K562 (cell line): ENCODE data around the gene NKX2-1. TPM values are rescaled to one million over a fixed set of nuclear protein-coding genes. Genes with fewer than 3 reads are reported as not detected.

Source experiments
- ATAC-seq: fragments of 200-7000 bp; cut with Tn5 transposase; 3 replicates; pipeline ENCODE4 v1.9.1; 2020; ENCODE audit warnings: moderate library complexity
- BruUV-seq: library from RNA; stranded (reverse); fragments of 400-500 nt; replicated peaks from 2 replicates; lab custom pipeline; 2021; lab: Mats Ljungman, UMichigan
- CTCF ChIA-PET: fragments of 300-600 bp; formaldehyde crosslinking; extraction: SDS; loops from one replicate; lab custom pipeline; 2021; ENCODE audit warnings: low intra/inter-chr PET ratio; lab: Yijun Ruan, JAX
- POLR2A ChIA-PET: fragments of 300-600, 350-650 bp; sonication (Branson Sonifier 250); formaldehyde crosslinking; extraction: SDS; loops from one replicate; lab custom pipeline; 2021; ENCODE audit warnings: antibody characterized with exemption, inconsistent platforms; lab: Yijun Ruan, JAX
- DNase-seq, 4 experiments: peaks; one replicate each; pipeline versions ENCODE4 v3.0.0 to v3.0.0-alpha.2; 2011 to 2018; ENCODE audit warnings: low spot score in 3 of 4, mixed read lengths in 3 of 4; ENCODE audit errors: extremely low read depth in 1 of 4
- FAIRE-seq: peaks from 2 replicates; lab custom pipeline; 2011; peaks lifted over from hg19 to GRCh38; lab: Jason Lieb, UNC
- H2AFZ ChIP-seq: 2 replicates; pipeline ENCODE4 v1.6.0; 2011; ENCODE audit warnings: low read depth, low read length, control low read depth, inconsistent platforms
- H3K27ac ChIP-seq: fragments of 200-600 bp; 3 replicates; pipeline ENCODE4 v1.8.0; 2011; ENCODE audit warnings: low read depth, mild to moderate bottlenecking, control low read depth, inconsistent platforms, low read length, moderate library complexity, mixed read lengths; ENCODE audit errors: extremely low read depth
- H3K27me3 ChIP-seq, 2 experiments: fragments of 300-600 bp in 1 of 2; 2 replicates in 1 of 2; 3 replicates in 1 of 2; pipeline versions ENCODE4 v1.6.0 to v1.8.0; 2011; ENCODE audit warnings: inconsistent platforms in 2 of 2, low read length in 2 of 2, mild to moderate bottlenecking in 1 of 2, mixed read lengths in 1 of 2, moderate library complexity in 1 of 2; ENCODE audit not compliant: control insufficient read depth in 2 of 2, insufficient read depth in 2 of 2
- H3K36me3 ChIP-seq: fragments of 300-600 bp; 3 replicates; pipeline ENCODE4 v1.8.0; 2011; ENCODE audit warnings: mild to moderate bottlenecking, low read length, inconsistent platforms; ENCODE audit not compliant: control insufficient read depth, insufficient read depth
- H3K4me1 ChIP-seq, 2 experiments: fragments of 200-600 bp in 1 of 2; replicated peaks in 1 of 2; 2 replicates in 1 of 2; 3 replicates in 1 of 2; pipeline versions ENCODE4 v1.5.1 to v1.8.0; 2011; ENCODE audit warnings: inconsistent platforms in 2 of 2, low read length in 2 of 2, mild to moderate bottlenecking in 1 of 2, mixed read lengths in 1 of 2, moderate library complexity in 1 of 2; ENCODE audit not compliant: control insufficient read depth in 2 of 2, insufficient read depth in 2 of 2
- H3K4me2 ChIP-seq: 2 replicates; pipeline ENCODE4 v1.6.1; 2011; ENCODE audit warnings: low read length, control low read depth, inconsistent platforms, mixed read lengths; ENCODE audit not compliant: insufficient read depth
- H3K4me3 ChIP-seq: fragments of 200-600 bp; sonication (generic), shearing (Covaris generic); 2 replicates; pipeline ENCODE4 v1.5.1; 2016; ENCODE audit warnings: control low read depth, inconsistent platforms
- H3K79me2 ChIP-seq: fragments of 200-600 bp; 3 replicates; pipeline ENCODE4 v1.8.0; 2011; ENCODE audit warnings: low read length, inconsistent platforms; ENCODE audit not compliant: control insufficient read depth, insufficient read depth
- H3K9ac ChIP-seq, 2 experiments: 2 replicates each; pipeline versions ENCODE4 v1.6.0 to v1.6.1; 2011; ENCODE audit warnings: low read depth in 2 of 2, low read length in 2 of 2, control low read depth in 1 of 2, inconsistent platforms in 1 of 2, mild to moderate bottlenecking in 1 of 2, mixed read lengths in 1 of 2; ENCODE audit not compliant: insufficient read depth in 1 of 2
- H3K9me1 ChIP-seq: one replicate; pipeline ENCODE4 v1.6.0; 2011; ENCODE audit warnings: inconsistent platforms, mild to moderate bottlenecking, low read length, moderate library complexity; ENCODE audit not compliant: control insufficient read depth, insufficient read depth
- H3K9me3 ChIP-seq: replicated peaks from 2 replicates; pipeline ENCODE4 v1.5.1; 2011; ENCODE audit warnings: low read depth, low read length, inconsistent platforms; ENCODE audit not compliant: control insufficient read depth, insufficient read depth
- H4K20me1 ChIP-seq: replicated peaks from 2 replicates; pipeline ENCODE4 v1.6.1; 2011; ENCODE audit warnings: low read length, inconsistent platforms, mixed read lengths; ENCODE audit not compliant: control insufficient read depth, insufficient read depth
- ARID1B ChIP-seq: fragments of 450-650 bp; IDR thresholded peaks from 2 replicates; pipeline ENCODE4 v1.6.1; 2016; ENCODE audit warnings: antibody characterized with exemption, mild to moderate bottlenecking, inconsistent platforms
- CEBPG ChIP-seq, 3 experiments: fragments of 200-800 bp in 1 of 3; sonication (Bioruptor generic) in 1 of 3; sonication (generic) in 1 of 3; formaldehyde crosslinking in 1 of 3; IDR thresholded peaks in 2 of 3; conservative IDR thresholded peaks in 1 of 3; 2 replicates each; pipeline versions ENCODE4 v1.6.1 to v1.8.0; 2016 to 2022; ENCODE audit warnings: missing compliant biosample characterization in 2 of 3, missing genetic modification characterization in 2 of 3, mild to moderate bottlenecking in 1 of 3, missing genetic modification reagents in 1 of 3
- CHD4 ChIP-seq: fragments of 200-600 bp; sonication (generic); IDR thresholded peaks from 3 replicates; pipeline ENCODE4 v1.6.1; 2012; ENCODE audit warnings: low read depth, mild to moderate bottlenecking, mixed read lengths, low read length, inconsistent platforms; ENCODE audit not compliant: insufficient read depth, insufficient replicate concordance, poor library complexity, severe bottlenecking
- CREBBP ChIP-seq: IDR thresholded peaks from one replicate; pipeline ENCODE4 v1.6.1; 2012; ENCODE audit warnings: low read depth, mild to moderate bottlenecking, control low read depth, inconsistent platforms, low read length
- CREM ChIP-seq: IDR thresholded peaks from 2 replicates; pipeline ENCODE4 v1.6.1; 2014; ENCODE audit warnings: antibody characterized with exemption, low read depth
- HIVEP1 ChIP-seq: fragments of 250-450 bp; sonication (Bioruptor Pico); IDR thresholded peaks from 2 replicates; pipeline ENCODE4 v1.4.0; 2020; ENCODE audit warnings: mild to moderate bottlenecking
- KLF10 ChIP-seq: fragments of 250-450 bp; sonication (Bioruptor Pico); IDR thresholded peaks from 2 replicates; pipeline ENCODE4 v1.6.1; 2021; ENCODE audit warnings: matching md5 sums
- LARP7 ChIP-seq: fragments of 450-650 bp; IDR thresholded peaks from 2 replicates; pipeline ENCODE4 v1.6.1; 2016
- NFIX ChIP-seq: fragments of 250-450 bp; sonication (Bioruptor Pico); IDR thresholded peaks from 2 replicates; pipeline ENCODE4 v1.4.0; 2020; ENCODE audit warnings: low read depth, mild to moderate bottlenecking, moderate library complexity
- PHB2 ChIP-seq: fragments of 450-650 bp; IDR thresholded peaks from 2 replicates; pipeline ENCODE4 v1.6.1; 2017; ENCODE audit warnings: low read depth
- RBFOX2 ChIP-seq: fragments of 200-400 bp; formaldehyde crosslinking; IDR thresholded peaks from 2 replicates; pipeline ENCODE4 v1.6.1; 2017; ENCODE audit warnings: low read depth, mild to moderate bottlenecking, low read length, moderate library complexity
- SNIP1 ChIP-seq: fragments of 450-650 bp; IDR thresholded peaks from 2 replicates; pipeline ENCODE4 v1.7.1; 2017; ENCODE audit warnings: low read depth, mild to moderate bottlenecking
- ZKSCAN8 ChIP-seq: fragments of 200-800 bp; sonication (Bioruptor generic); IDR thresholded peaks from 2 replicates; pipeline ENCODE4 v1.6.1; 2016; ENCODE audit warnings: missing genetic modification characterization, missing compliant biosample characterization
- ZNF778 ChIP-seq: fragments of 450-650 bp; formaldehyde crosslinking; IDR thresholded peaks from 2 replicates; pipeline ENCODE4 v1.4.0; 2020; ENCODE audit warnings: mild to moderate bottlenecking, moderate library complexity
- WGBS: fragments of 100-300 bp; shearing (Covaris generic); methylation state at CpG from one replicate; pipeline ENCODE4 v1.1.6; 2016; ENCODE audit warnings: low coverage, mixed read lengths; ENCODE audit not compliant: insufficient coverage; ENCODE audit errors: missing lambda C conversion rate; 5-methylcytosine and 5-hydroxymethylcytosine counted together
- in situ Hi-C: fragments of 300-500 bp; cut with MboI; formaldehyde crosslinking; loops from 4 replicates; pipeline ENCODE4 v1.15.0; 2018; ENCODE audit warnings: inconsistent platforms, mixed read lengths
- intact Hi-C: fragments of 100-400 bp; cut with micrococcal nuclease; formaldehyde crosslinking; loops from 2 replicates; pipeline ENCODE4 v1.14.2; 2022
- polyA plus RNA-seq, 8 experiments: library from polyadenylated mRNA; depleted of rRNA in 4 of 8; stranded (reverse) in 5 of 8; unstranded in 3 of 8; fragments of >200 nt; fragmentation: Nextera tagmentation in 2 of 8; fragmentation: Illumina TruSeq in 1 of 8; extraction: Ambion mirVana in 2 of 8; extraction: Trizol in 1 of 8; gene quantifications; 2 replicates each; pipeline versions ENCODE4 v1.2.1 to v1.2.3, GENCODE V29; 2011 to 2014; ENCODE audit warnings: inconsistent platforms in 1 of 8, missing spikeins in 1 of 8
- total RNA-seq, 7 experiments: library from RNA; depleted of rRNA in 6 of 7; stranded (reverse); fragments of >200 nt in 6 of 7; fragmentation: Illumina TruSeq in 2 of 7; extraction: Trizol in 2 of 7; gene quantifications; 2 replicates each; pipeline versions ENCODE4 v1.2.1 to v1.2.3, GENCODE V29; 2011 to 2021; ENCODE audit warnings: low replicate concordance in 1 of 7
- TF ChIP-seq, protein P1 (sequence below): sonication (generic); formaldehyde crosslinking; IDR thresholded peaks from 2 replicates; pipeline ENCODE4 v1.8.1; 2022; ENCODE audit warnings: missing genetic modification reagents
- TF ChIP-seq, protein P2 (sequence below): fragments of 250-450 bp; sonication (Bioruptor Pico); IDR thresholded peaks from 2 replicates; pipeline ENCODE4 v1.5.1; 2021; ENCODE audit warnings: mild to moderate bottlenecking
- TF ChIP-seq, protein P3 (sequence below): fragments of 450-650 bp; conservative IDR thresholded peaks from 2 replicates; pipeline ENCODE4 v1.6.1; 2016; ENCODE audit warnings: missing genetic modification characterization, low read depth, mild to moderate bottlenecking, control low read depth, missing compliant biosample characterization
- TF ChIP-seq, protein P4 (sequence below): fragments of 250-450 bp; sonication (Bioruptor Pico); IDR thresholded peaks from 2 replicates; pipeline ENCODE4 v1.8.0; 2022; ENCODE audit warnings: moderate library complexity, mild to moderate bottlenecking, inconsistent platforms

NKX2-1 gene
- total and polyA plus RNA-seq, 9 of the 15 experiments (the other 6 are each of a cell fraction or from before 2014, with no cell fraction given), result 0.11 TPM; not detected in 8

DNA sequence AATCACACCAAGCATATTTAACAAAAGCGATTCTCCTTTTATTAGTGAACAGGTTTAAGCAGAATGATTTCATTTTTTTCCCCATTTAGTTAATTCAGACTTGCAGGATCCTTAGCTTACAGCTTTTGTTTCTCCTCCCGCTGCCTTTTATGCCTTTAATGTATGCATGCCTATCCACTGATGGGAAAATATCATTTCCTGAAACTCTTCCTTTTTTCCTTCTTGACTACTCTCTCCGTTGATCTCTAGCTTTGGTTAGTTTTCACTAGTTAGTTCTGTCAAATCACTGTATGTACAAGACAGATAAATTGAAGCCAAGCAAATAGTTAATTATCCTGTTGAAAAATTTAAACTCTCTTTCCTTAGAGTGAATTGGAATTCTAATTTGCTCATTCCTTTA, 26.3 kb downstream of the NKX2-1 start (continued):
- TF ChIP-seq, protein P1, sequence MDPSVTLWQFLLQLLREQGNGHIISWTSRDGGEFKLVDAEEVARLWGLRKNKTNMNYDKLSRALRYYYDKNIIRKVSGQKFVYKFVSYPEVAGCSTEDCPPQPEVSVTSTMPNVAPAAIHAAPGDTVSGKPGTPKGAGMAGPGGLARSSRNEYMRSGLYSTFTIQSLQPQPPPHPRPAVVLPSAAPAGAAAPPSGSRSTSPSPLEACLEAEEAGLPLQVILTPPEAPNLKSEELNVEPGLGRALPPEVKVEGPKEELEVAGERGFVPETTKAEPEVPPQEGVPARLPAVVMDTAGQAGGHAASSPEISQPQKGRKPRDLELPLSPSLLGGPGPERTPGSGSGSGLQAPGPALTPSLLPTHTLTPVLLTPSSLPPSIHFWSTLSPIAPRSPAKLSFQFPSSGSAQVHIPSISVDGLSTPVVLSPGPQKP (CRISPR knock-in tag), result no peak
- no peak for TF ChIP-seq SNIP1

DNA sequence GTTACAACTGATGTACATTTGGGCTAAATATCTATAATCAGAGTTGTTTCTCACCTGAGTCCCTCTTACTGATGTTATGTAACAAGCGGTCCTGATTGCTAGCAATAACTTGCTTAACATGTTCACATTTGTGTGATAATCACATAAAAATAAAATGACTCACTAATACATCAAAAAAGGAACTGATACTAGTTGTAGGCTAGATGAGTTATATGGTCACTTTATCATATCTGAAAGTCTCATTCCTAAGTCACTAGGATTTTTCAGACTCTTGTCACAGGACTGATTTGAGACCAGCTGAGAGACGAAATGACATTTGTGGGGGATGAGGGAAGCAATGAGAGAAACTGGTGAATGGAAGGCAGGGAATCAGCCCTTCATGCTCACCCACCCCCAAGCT, 34.3 kb downstream of the NKX2-1 start:
- in situ Hi-C loops, result no loop called here
- Histone ChIP-seq H3K79me2 (no peaks in the 10 kb centered on the region), H3K27me3 (peaks cover 0 to 5% of the 10 kb centered on the region in 2 experiments; a peak in 2 of 5 replicates), H3K4me3 (no peak overlapping the region), H3K27ac (no peak overlapping the region), H3K4me1 (no peaks in the 10 kb centered on the region; a peak in 1 of 5 replicates), H3K9me3 (no peaks in the 10 kb centered on the region), H3K9me1 (no peaks in the 10 kb centered on the region), H3K9ac (no peak overlapping the region), H3K36me3 (no peaks in the 10 kb centered on the region), H3K4me2 (no peak overlapping the region), H4K20me1 (no peaks in the 10 kb centered on the region), H2AFZ (no peak overlapping the region)
- ATAC-seq (no peak), DNase-seq (no peak), FAIRE-seq (no peak)
- ChIA-PET CTCF (no interaction called here), POLR2A (interaction anchor here (0.9 kb wide), 1 partner anchor 10 kb away, joined by 4 read pairs; no protein-coding TSS in a partner anchor)
- WGBS, result 0% methylated on average over 2 of the region's 2 CpGs
- no TSS peak for BruUV-seq
- intact Hi-C loops, result no loop called here
- no peak for TF ChIP-seq RBFOX2
- no peak for TF ChIP-seq HIVEP1
- no peak for TF ChIP-seq ZKSCAN8
- TF ChIP-seq CREM, result no peak
- TF ChIP-seq NFIX (CRISPR knock-in tag), result no peak
- no peak for TF ChIP-seq ARID1B
- TF ChIP-seq, protein P2, sequence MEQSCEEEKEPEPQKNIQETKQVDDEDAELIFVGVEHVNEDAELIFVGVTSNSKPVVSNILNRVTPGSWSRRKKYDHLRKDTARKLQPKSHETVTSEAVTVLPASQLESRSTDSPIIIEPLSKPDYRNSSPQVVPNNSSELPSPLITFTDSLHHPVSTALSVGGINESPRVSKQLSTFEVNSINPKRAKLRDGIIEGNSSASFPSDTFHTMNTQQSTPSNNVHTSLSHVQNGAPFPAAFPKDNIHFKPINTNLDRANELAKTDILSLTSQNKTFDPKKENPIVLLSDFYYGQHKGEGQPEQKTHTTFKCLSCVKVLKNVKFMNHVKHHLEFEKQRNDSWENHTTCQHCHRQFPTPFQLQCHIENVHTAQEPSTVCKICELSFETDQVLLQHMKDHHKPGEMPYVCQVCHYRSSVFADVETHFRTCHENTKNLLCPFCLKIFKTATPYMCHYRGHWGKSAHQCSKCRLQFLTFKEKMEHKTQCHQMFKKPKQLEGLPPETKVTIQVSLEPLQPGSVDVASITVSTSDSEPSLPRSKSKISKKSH, result no peak
- TF ChIP-seq, protein P3, sequence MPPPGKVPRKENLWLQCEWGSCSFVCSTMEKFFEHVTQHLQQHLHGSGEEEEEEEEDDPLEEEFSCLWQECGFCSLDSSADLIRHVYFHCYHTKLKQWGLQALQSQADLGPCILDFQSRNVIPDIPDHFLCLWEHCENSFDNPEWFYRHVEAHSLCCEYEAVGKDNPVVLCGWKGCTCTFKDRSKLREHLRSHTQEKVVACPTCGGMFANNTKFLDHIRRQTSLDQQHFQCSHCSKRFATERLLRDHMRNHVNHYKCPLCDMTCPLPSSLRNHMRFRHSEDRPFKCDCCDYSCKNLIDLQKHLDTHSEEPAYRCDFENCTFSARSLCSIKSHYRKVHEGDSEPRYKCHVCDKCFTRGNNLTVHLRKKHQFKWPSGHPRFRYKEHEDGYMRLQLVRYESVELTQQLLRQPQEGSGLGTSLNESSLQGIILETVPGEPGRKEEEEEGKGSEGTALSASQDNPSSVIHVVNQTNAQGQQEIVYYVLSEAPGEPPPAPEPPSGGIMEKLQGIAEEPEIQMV (tag), result no peak
- TF ChIP-seq CREBBP, result no peak
- TF ChIP-seq ZNF778 (CRISPR knock-in tag), result no peak
- no peak for TF ChIP-seq CHD4
- TF ChIP-seq KLF10 (CRISPR knock-in tag), result no peak
- TF ChIP-seq, protein P4, sequence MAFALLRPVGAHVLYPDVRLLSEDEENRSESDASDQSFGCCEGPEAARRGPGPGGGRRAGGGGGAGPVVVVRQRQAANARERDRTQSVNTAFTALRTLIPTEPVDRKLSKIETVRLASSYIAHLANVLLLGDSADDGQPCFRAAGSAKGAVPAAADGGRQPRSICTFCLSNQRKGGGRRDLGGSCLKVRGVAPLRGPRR (CRISPR knock-in tag), result no peak
- TF ChIP-seq CEBPG (CRISPR knock-in tag; IDR thresholded peaks at IDR 0.05), result no peak
- no peak for TF ChIP-seq CEBPG (tag; conservative IDR thresholded peaks at IDR 0.05 in 1 of 2, IDR thresholded peaks at IDR 0.05 in 1 of 2)
- TF ChIP-seq LARP7, result no peak
- no peak for TF ChIP-seq PHB2
